ENCODE data around the gene ME2.
"Not testable (repeated sequence)": the region's sequence is repeated elsewhere in the genome, so short reads cannot be mapped to it uniquely, and the experiment has no call there.

Gene ME2

GRCh38 chr18:50878345-50879301 lies at the start of gene ME2:
Gene ME2, plus strand, starts transcription at chr18:50879118. Its CDS starts 16,703 bp downstream, at chr18:50895821.
- peak; percentile 81 for DNase-seq

- DNase-seq = no peak
These were observed 49.3 kb upstream of the ME2 start for GRCh38 chr18:50829644-50830043.

GRCh38 chr18:50830544-50830943 lies 48.4 kb upstream of the ME2 start:
- DNase-seq = no peak

- no peak for DNase-seq
These were observed 46.2 kb upstream of the ME2 start for GRCh38 chr18:50832754-50833153.

- DNase-seq = not testable (repeated sequence)
These were observed 45.4 kb upstream of the ME2 start for GRCh38 chr18:50833496-50833895.

GRCh38 chr18:50836521-50836957 lies 42.4 kb upstream of the ME2 start:
- DNase-seq = no peak

- no peak for DNase-seq
These were observed 39.6 kb upstream of the ME2 start for GRCh38 chr18:50839341-50839740.

- no peak for DNase-seq
These were observed 38.9 kb upstream of the ME2 start for GRCh38 chr18:50839996-50840395.

- no peak for DNase-seq
These were observed 36.1 kb upstream of the ME2 start for GRCh38 chr18:50842846-50843245.

GRCh38 chr18:50844554-50844953 lies 34.4 kb upstream of the ME2 start:
- no peak for DNase-seq

GRCh38 chr18:50844960-50845359 lies 34.0 kb upstream of the ME2 start:
- DNase-seq = no peak

- DNase-seq = no peak
These were observed 31.7 kb upstream of the ME2 start for GRCh38 chr18:50847192-50847591.

- DNase-seq = no peak
These were observed 30.8 kb upstream of the ME2 start for GRCh38 chr18:50848061-50848551.

GRCh38 chr18:50848991-50849390 lies 29.9 kb upstream of the ME2 start:
- no peak for DNase-seq

- DNase-seq = no peak
These were observed 29.5 kb upstream of the ME2 start for GRCh38 chr18:50849419-50849821.

GRCh38 chr18:50850307-50851065 lies 28.4 kb upstream of the ME2 start:
- DNase-seq = no peak

- no peak for DNase-seq
These were observed 25.1 kb upstream of the ME2 start for GRCh38 chr18:50853863-50854271.

GRCh38 chr18:50855976-50856757 lies 22.8 kb upstream of the ME2 start:
- DNase-seq = no peak

- not testable (repeated sequence) for DNase-seq
These were observed 21.8 kb upstream of the ME2 start for GRCh38 chr18:50857166-50857565.

GRCh38 chr18:50857694-50858093 lies 21.2 kb upstream of the ME2 start:
- DNase-seq = no peak

- DNase-seq = no peak
These were observed 18.9 kb upstream of the ME2 start for GRCh38 chr18:50859793-50860555.

GRCh38 chr18:50861617-50862016 lies 17.3 kb upstream of the ME2 start:
- no peak for DNase-seq

Data from NCI-H748 treated with DMSO at 0.1 percent for 48 hours (cell line).